Activated B cell treated with CpG ODN at 0.5 μM for 24 hours (primary cell): ENCODE results near the gene SP2. TPM values are rescaled to one million over a fixed set of nuclear protein-coding genes. Genes with fewer than 3 reads are reported as not detected.

Experiments used
- ATAC-seq: fragments of 200-7000 bp; cut with Tn5 transposase; one replicate; pipeline ENCODE4 v1.10.0; 2021; ENCODE audit warnings: low read depth, mild to moderate bottlenecking, moderate library complexity
- CTCF ChIA-PET: fragments of 350-600 bp; sonication (Branson Sonifier 250); formaldehyde crosslinking; loops from one replicate; lab custom pipeline; 2021; ENCODE audit warnings: antibody characterized with exemption; lab: Charles Lee
- POLR2A ChIA-PET: fragments of 350-600 bp; sonication (Branson Sonifier 250); formaldehyde crosslinking; loops from one replicate; lab custom pipeline; 2021; ENCODE audit warnings: antibody characterized with exemption; lab: Charles Lee
- DNase-seq: peaks from one replicate; pipeline ENCODE4 v3.0.0; 2022
- H3K27ac Mint-ChIP-seq: one replicate; pipeline ENCODE4 v1.8.0; 2020; ENCODE audit warnings: mixed read lengths
- H3K27me3 Mint-ChIP-seq: one replicate; pipeline ENCODE4 v1.8.0; 2021; ENCODE audit warnings: mixed read lengths
- H3K36me3 Mint-ChIP-seq: one replicate; pipeline ENCODE4 v1.8.0; 2021; ENCODE audit warnings: low read depth, mixed read lengths
- H3K4me1 Mint-ChIP-seq: one replicate; pipeline ENCODE4 v1.8.0; 2021; ENCODE audit warnings: mixed read lengths
- H3K4me3 Mint-ChIP-seq: one replicate; pipeline ENCODE4 v1.8.0; 2020; ENCODE audit warnings: mild to moderate bottlenecking, mixed read lengths
- H3K9me3 Mint-ChIP-seq: one replicate; pipeline ENCODE4 v1.8.0; 2020; ENCODE audit warnings: mixed read lengths
- intact Hi-C: fragments of 100-400 bp; cut with micrococcal nuclease; formaldehyde crosslinking; loops from one replicate; pipeline ENCODE4 v1.15.1; 2024
- total RNA-seq: library from RNA; stranded (reverse); gene quantifications from 2 replicates; pipeline ENCODE4 v1.2.3, GENCODE V29; 2022
- TF ChIP-seq, protein P1 (sequence below): fragments of 200-600 bp; IDR thresholded peaks from one replicate; pipeline ENCODE4 v1.8.0; 2022; ENCODE audit warnings: antibody characterized with exemption, mild to moderate bottlenecking

The SP2 gene
- total RNA-seq, 1 donor from 2014 or later: 28.5 TPM

DNA sequence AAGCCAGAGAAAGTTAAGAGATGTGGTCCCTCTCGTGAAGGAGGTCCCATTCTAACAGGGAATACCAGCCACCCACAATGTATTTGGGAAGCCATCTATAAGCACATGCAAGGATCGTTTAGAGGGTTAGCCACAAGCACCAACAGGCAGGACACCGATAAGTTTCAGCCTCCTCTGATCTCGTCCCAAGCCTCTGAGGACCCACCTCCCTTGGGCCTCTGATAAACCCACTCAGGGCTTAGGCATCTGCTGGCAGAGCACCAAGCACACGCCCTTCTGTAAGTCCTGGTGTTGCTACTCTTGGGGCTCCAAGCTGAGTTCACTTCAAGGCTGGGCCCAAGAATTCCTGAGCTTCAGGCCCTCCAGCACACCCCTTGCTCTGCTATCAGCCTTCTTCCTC is 39.9 kb downstream of the SP2 start:
- POLR2A ChIA-PET: no interaction called here
- TF ChIP-seq, protein P1, sequence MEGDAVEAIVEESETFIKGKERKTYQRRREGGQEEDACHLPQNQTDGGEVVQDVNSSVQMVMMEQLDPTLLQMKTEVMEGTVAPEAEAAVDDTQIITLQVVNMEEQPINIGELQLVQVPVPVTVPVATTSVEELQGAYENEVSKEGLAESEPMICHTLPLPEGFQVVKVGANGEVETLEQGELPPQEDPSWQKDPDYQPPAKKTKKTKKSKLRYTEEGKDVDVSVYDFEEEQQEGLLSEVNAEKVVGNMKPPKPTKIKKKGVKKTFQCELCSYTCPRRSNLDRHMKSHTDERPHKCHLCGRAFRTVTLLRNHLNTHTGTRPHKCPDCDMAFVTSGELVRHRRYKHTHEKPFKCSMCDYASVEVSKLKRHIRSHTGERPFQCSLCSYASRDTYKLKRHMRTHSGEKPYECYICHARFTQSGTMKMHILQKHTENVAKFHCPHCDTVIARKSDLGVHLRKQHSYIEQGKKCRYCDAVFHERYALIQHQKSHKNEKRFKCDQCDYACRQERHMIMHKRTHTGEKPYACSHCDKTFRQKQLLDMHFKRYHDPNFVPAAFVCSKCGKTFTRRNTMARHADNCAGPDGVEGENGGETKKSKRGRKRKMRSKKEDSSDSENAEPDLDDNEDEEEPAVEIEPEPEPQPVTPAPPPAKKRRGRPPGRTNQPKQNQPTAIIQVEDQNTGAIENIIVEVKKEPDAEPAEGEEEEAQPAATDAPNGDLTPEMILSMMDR: no peak
- CTCF ChIA-PET: interaction anchor here (2.3 kb wide), 1 partner anchor 11 kb away, joined by 7 read pairs; no protein-coding TSS in a partner anchor
- Mint-ChIP-seq H3K4me1 (peaks cover 14% of the 10 kb centered on the region), H3K36me3 (peaks cover 5% of the 10 kb centered on the region), H3K9me3 (no peaks in the 10 kb centered on the region), H3K27ac (no peak overlapping the region), H3K4me3 (no peak overlapping the region), H3K27me3 (no peaks in the 10 kb centered on the region)
- ATAC-seq (no peak), DNase-seq (no peak)
- intact Hi-C loops: no loop called here

- CTCF ChIA-PET: no interaction called here
- Mint-ChIP-seq H3K36me3 (peaks cover 2% of the 10 kb centered on the region), H3K4me3 (no peak overlapping the region), H3K27me3 (no peaks in the 10 kb centered on the region), H3K27ac (no peak overlapping the region), H3K9me3 (peaks cover 2% of the 10 kb centered on the region), H3K4me1 (peaks cover 30% of the 10 kb centered on the region)
- ATAC-seq: no peak
- TF ChIP-seq, protein P1: no peak
- intact Hi-C loops: no loop called here
- no peak for DNase-seq
- POLR2A ChIA-PET: interaction anchor here (0.7 kb wide), 1 partner anchor 12 kb away, joined by 4 read pairs; no protein-coding TSS in a partner anchor
Measured at GRCh38 chr17:47937941-47938340, 41.9 kb downstream of the SP2 start.

DNA sequence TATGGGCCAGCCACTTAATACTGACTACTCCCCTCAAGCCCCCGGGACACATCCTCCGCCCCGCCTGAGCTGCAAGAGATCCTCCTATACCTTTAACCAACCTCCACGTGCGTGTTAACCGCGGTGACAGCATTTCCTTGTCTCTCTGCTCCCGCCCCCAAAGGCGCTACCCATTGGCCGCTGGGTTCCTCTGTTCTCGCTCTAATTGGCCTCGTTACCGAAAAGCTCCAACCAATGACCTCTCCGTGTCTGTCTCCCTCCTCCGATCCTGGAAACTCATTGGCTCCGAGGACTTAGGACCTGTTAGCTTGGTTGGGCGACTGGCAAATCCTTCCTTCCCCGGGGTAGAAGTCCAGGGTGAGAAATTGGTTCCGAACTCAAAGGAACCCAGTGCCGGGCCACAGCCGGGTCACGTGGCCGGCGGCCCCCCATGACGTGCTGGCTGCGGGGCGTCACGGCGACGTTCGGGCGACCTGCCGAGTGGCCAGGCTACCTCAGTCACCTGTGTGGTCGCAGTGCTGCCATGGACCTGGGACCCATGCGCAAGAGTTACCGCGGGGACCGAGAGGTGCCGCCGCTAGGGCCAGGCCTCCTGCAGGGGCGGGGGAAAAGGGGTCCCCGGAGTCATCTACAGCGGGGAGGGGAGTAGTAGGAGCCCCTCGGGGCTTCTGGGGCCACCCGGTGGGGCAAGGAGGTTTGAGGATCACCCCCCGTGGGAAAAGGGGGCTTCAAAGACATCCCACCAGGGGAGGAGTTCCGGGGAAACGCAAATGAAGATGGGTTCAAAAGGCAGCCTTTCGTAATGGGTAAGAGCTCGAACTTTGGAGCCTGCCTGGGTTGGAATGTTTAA is 45.4 kb downstream of the SP2 start, which contains the start of gene PNPO:
Gene PNPO, plus strand, starts transcription at position 326 of the 850 bp plus-strand sequence. Its CDS starts 105 bp downstream, at position 431.
- TF ChIP-seq, protein P1: no peak

DNA sequence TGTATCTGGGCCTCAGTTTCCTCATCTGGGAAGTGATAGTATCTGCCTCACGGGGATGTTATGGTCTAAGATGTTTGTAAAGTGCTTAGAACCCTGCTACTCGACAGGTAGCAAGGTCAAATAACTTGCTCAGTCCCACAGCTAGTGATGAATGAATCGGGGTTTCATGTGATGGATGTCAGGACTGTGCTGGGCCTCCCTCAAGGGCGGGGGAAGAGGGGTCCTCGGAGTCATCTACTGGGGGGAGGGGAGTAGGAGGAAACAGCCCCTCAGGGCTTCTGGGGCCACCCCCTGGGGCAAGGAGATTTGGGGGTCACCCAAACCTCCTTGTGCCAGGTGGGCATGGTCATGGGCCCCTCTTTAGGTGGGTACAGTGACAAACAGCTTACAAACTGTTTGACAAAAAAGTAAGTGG is 46.1 kb downstream of the SP2 start:
- TF ChIP-seq, protein P1: no peak
- intact Hi-C loops: no loop called here
- no peak for ATAC-seq
- Mint-ChIP-seq H3K27ac (peak overlapping the region; percentile 91), H3K9me3 (peaks cover 2% of the 10 kb centered on the region), H3K27me3 (no peaks in the 10 kb centered on the region), H3K36me3 (peaks cover 29% of the 10 kb centered on the region), H3K4me3 (peak overlapping the region; percentile 91), H3K4me1 (peaks cover 43% of the 10 kb centered on the region)
- DNase-seq: no peak
- POLR2A ChIA-PET: interaction anchor here (0.6 to 2.8 kb wide), 8 partner anchors 29 to 1012 kb away, joined by 3 to 32 read pairs (median 6); partner anchors contain the start of genes CDK5RAP3, LRRC46, MRPL10 and SCRN2
- CTCF ChIA-PET: interaction anchor here (2.2 to 4.9 kb wide), 2 partner anchors 8 to 28 kb away, joined by 10 to 26 read pairs; partner anchors contain the start of gene CDK5RAP3

More for the DNA sequence above, 45.4 kb downstream of the SP2 start, which contains the start of gene PNPO:
- POLR2A ChIA-PET: interaction anchor here (0.6 to 2.8 kb wide), 14 partner anchors 8 to 1011 kb away, joined by 3 to 32 read pairs (median 4); partner anchors contain the start of genes CDK5RAP3, LRRC46, MRPL10 and SCRN2
- H3K4me1 Mint-ChIP-seq: peaks cover 41% of the 10 kb centered on the region
- CTCF ChIA-PET: interaction anchor here (1.0 to 4.9 kb wide), 3 partner anchors 9 to 37 kb away, joined by 3 to 26 read pairs (median 10); partner anchors contain the start of gene CDK5RAP3
- peaks cover 23% of the 10 kb centered on the region for H3K36me3 Mint-ChIP-seq
- H3K27me3 Mint-ChIP-seq: no peaks in the 10 kb centered on the region
- H3K27ac Mint-ChIP-seq: peak within 1 kb of the TSS; percentile 91
- intact Hi-C loops: loop anchor here (1.0 to 2.0 kb wide), 4 partner anchors 29 to 107 kb away; partner anchors contain the start of genes NFE2L1, SCRN2 and SP2
- DNase-seq (peak; percentile 74), ATAC-seq (peak; percentile 99)
- peak within 1 kb of the TSS; percentile 91 for H3K4me3 Mint-ChIP-seq
- H3K9me3 Mint-ChIP-seq: peaks cover 2% of the 10 kb centered on the region
